ENCODE data around the gene PRR9. TPM values are rescaled to one million over a fixed set of nuclear protein-coding genes. Genes with fewer than 3 reads are reported as not detected.

PRR9 gene
- total RNA-seq, 2 experiments from 2014 or later: not detected

- H3K27ac Mint-ChIP-seq: no peak overlapping the region
- CTCF ChIA-PET: no interaction called here
Measured at GRCh38 chr1:153242160-153242559, 24.8 kb downstream of the PRR9 start.

GRCh38 chr1:153245466-153245865 lies 28.1 kb downstream of the PRR9 start:
- CTCF ChIA-PET: no interaction called here
- DNase-seq (no peak), ATAC-seq (no peak)
- Mint-ChIP-seq H3K4me3 (no peak overlapping the region), H3K9me3 (ENCODE audit: low read depth) (no peaks in the 10 kb centered on the region), H3K4me1 (no peaks in the 10 kb centered on the region), H3K27ac (no peak overlapping the region), H3K27me3 (peaks cover 14% of the 10 kb centered on the region), H3K36me3 (no peaks in the 10 kb centered on the region)

More at GRCh38 chr1:153242160-153242559, 24.8 kb downstream of the PRR9 start:
- H3K4me1 Mint-ChIP-seq: no peaks in the 10 kb centered on the region
- ATAC-seq (no peak), DNase-seq (no peak)
- H3K36me3 Mint-ChIP-seq: no peaks in the 10 kb centered on the region
- H3K27me3 Mint-ChIP-seq: peaks cover 11% of the 10 kb centered on the region
- H3K9me3 Mint-ChIP-seq (ENCODE audit: low read depth): no peaks in the 10 kb centered on the region
- no peak overlapping the region for H3K4me3 Mint-ChIP-seq

- no peaks in the 10 kb centered on the region for H3K36me3 Mint-ChIP-seq
- no peak overlapping the region for H3K4me3 Mint-ChIP-seq
- DNase-seq (no peak), ATAC-seq (no peak)
- H3K27ac Mint-ChIP-seq: no peak overlapping the region
- H3K9me3 Mint-ChIP-seq (ENCODE audit: low read depth): no peaks in the 10 kb centered on the region
- H3K27me3 Mint-ChIP-seq: peaks cover 14% of the 10 kb centered on the region
- H3K4me1 Mint-ChIP-seq: no peaks in the 10 kb centered on the region
- CTCF ChIA-PET: no interaction called here
Measured at GRCh38 chr1:153246018-153246417, 28.6 kb downstream of the PRR9 start.

GRCh38 chr1:153246825-153247224 lies 29.4 kb downstream of the PRR9 start:
- no peaks in the 10 kb centered on the region for H3K9me3 Mint-ChIP-seq (ENCODE audit: low read depth)
- H3K4me3 Mint-ChIP-seq: no peak overlapping the region
- H3K36me3 Mint-ChIP-seq: no peaks in the 10 kb centered on the region
- H3K27ac Mint-ChIP-seq: no peak overlapping the region
- CTCF ChIA-PET: no interaction called here
- no peak for ATAC-seq
- H3K27me3 Mint-ChIP-seq: peaks cover 16% of the 10 kb centered on the region
- H3K4me1 Mint-ChIP-seq: no peaks in the 10 kb centered on the region
- DNase-seq: no peak

GRCh38 chr1:153248176-153248879 lies 30.9 kb downstream of the PRR9 start:
- no peak overlapping the region for H3K4me3 Mint-ChIP-seq
- no peaks in the 10 kb centered on the region for H3K36me3 Mint-ChIP-seq
- no peaks in the 10 kb centered on the region for H3K9me3 Mint-ChIP-seq (ENCODE audit: low read depth)
- no peak for DNase-seq
- H3K4me1 Mint-ChIP-seq: no peaks in the 10 kb centered on the region
- CTCF ChIA-PET: no interaction called here
- no peak overlapping the region for H3K27ac Mint-ChIP-seq
- peaks cover 16% of the 10 kb centered on the region for H3K27me3 Mint-ChIP-seq
- no peak for ATAC-seq

- no peaks in the 10 kb centered on the region for H3K9me3 Mint-ChIP-seq (ENCODE audit: low read depth)
- H3K4me1 Mint-ChIP-seq: no peaks in the 10 kb centered on the region
- CTCF ChIA-PET: no interaction called here
- no peak overlapping the region for H3K4me3 Mint-ChIP-seq
- DNase-seq: no peak
- H3K27ac Mint-ChIP-seq: no peak overlapping the region
- H3K36me3 Mint-ChIP-seq: no peaks in the 10 kb centered on the region
- peaks cover 16% of the 10 kb centered on the region for H3K27me3 Mint-ChIP-seq
- ATAC-seq: no peak
Measured at GRCh38 chr1:153250166-153250565, 32.8 kb downstream of the PRR9 start.

- H3K27me3 Mint-ChIP-seq: peaks cover 19% of the 10 kb centered on the region
- H3K9me3 Mint-ChIP-seq (ENCODE audit: low read depth): no peaks in the 10 kb centered on the region
- H3K36me3 Mint-ChIP-seq: no peaks in the 10 kb centered on the region
Measured at GRCh38 chr1:153251087-153251486, 33.7 kb downstream of the PRR9 start.

GRCh38 chr1:153251562-153251961 lies 34.2 kb downstream of the PRR9 start:
- no peaks in the 10 kb centered on the region for H3K4me1 Mint-ChIP-seq
- peaks cover 19% of the 10 kb centered on the region for H3K27me3 Mint-ChIP-seq
- H3K27ac Mint-ChIP-seq: no peak overlapping the region
- CTCF ChIA-PET: interaction anchor here (1.2 kb wide), 1 partner anchor 37 kb away, joined by 4 read pairs; no protein-coding TSS in a partner anchor
- DNase-seq (no peak), ATAC-seq (no peak)
- H3K9me3 Mint-ChIP-seq (ENCODE audit: low read depth): no peaks in the 10 kb centered on the region
- no peaks in the 10 kb centered on the region for H3K36me3 Mint-ChIP-seq
- H3K4me3 Mint-ChIP-seq: no peak overlapping the region

More at GRCh38 chr1:153251087-153251486, 33.7 kb downstream of the PRR9 start:
- Mint-ChIP-seq H3K4me1 (no peaks in the 10 kb centered on the region), H3K27ac (no peak overlapping the region), H3K4me3 (no peak overlapping the region)
- DNase-seq: no peak
- no peak for ATAC-seq
- CTCF ChIA-PET: interaction anchor here (1.2 kb wide), 1 partner anchor 37 kb away, joined by 4 read pairs; no protein-coding TSS in a partner anchor

GRCh38 chr1:153251988-153252387 lies 34.6 kb downstream of the PRR9 start:
- Mint-ChIP-seq H3K27me3 (peaks cover 17% of the 10 kb centered on the region), H3K9me3 (ENCODE audit: low read depth) (no peaks in the 10 kb centered on the region), H3K36me3 (no peaks in the 10 kb centered on the region), H3K4me3 (no peak overlapping the region), H3K4me1 (no peaks in the 10 kb centered on the region), H3K27ac (no peak overlapping the region)
- DNase-seq (no peak), ATAC-seq (no peak)
- CTCF ChIA-PET: interaction anchor here (1.2 kb wide), 1 partner anchor 37 kb away, joined by 4 read pairs; no protein-coding TSS in a partner anchor

GRCh38 chr1:153253076-153253475 lies 35.7 kb downstream of the PRR9 start:
- ATAC-seq: no peak
- Mint-ChIP-seq H3K27me3 (peaks cover 13% of the 10 kb centered on the region), H3K4me1 (no peaks in the 10 kb centered on the region), H3K4me3 (no peak overlapping the region), H3K36me3 (no peaks in the 10 kb centered on the region), H3K9me3 (ENCODE audit: low read depth) (no peaks in the 10 kb centered on the region), H3K27ac (no peak overlapping the region)
- CTCF ChIA-PET: no interaction called here
- DNase-seq: no peak

- Mint-ChIP-seq H3K9me3 (ENCODE audit: low read depth) (no peaks in the 10 kb centered on the region), H3K36me3 (no peaks in the 10 kb centered on the region), H3K4me1 (no peaks in the 10 kb centered on the region), H3K27me3 (peaks cover 15% of the 10 kb centered on the region), H3K4me3 (no peak overlapping the region), H3K27ac (no peak overlapping the region)
- ATAC-seq (no peak), DNase-seq (no peak)
- CTCF ChIA-PET: no interaction called here
Measured at GRCh38 chr1:153253693-153254092, 36.3 kb downstream of the PRR9 start.

GRCh38 chr1:153259387-153259786 lies 42.0 kb downstream of the PRR9 start, which contains the start of gene LORICRIN:
Gene LORICRIN, plus strand, starts transcription at chr1:153259687. Its CDS starts 1,263 bp downstream, at chr1:153260950.
- Mint-ChIP-seq H3K27ac (peak within 1 kb of the TSS; percentile 2), H3K4me3 (no peak within 1 kb of the TSS), H3K9me3 (ENCODE audit: low read depth) (no peaks in the 10 kb centered on the region), H3K27me3 (peaks cover 56% of the 10 kb centered on the region), H3K36me3 (no peaks in the 10 kb centered on the region), H3K4me1 (peaks cover 18% of the 10 kb centered on the region)
- CTCF ChIA-PET: no interaction called here
- ATAC-seq (no peak), DNase-seq (no peak)

- Mint-ChIP-seq H3K9me3 (ENCODE audit: low read depth) (no peaks in the 10 kb centered on the region), H3K27me3 (peaks cover 66% of the 10 kb centered on the region), H3K27ac (peak overlapping the region; percentile 2), H3K4me1 (peaks cover 18% of the 10 kb centered on the region), H3K36me3 (no peaks in the 10 kb centered on the region), H3K4me3 (no peak overlapping the region)
- no peak for ATAC-seq
- CTCF ChIA-PET: interaction anchor here (1.2 kb wide), 1 partner anchor 12 kb away, joined by 3 read pairs; no protein-coding TSS in a partner anchor
- no peak for DNase-seq
Measured at GRCh38 chr1:153260585-153261280, 43.3 kb downstream of the PRR9 start.

Data from activated CD8-positive, alpha-beta memory T cell treated with anti-CD3 and anti-CD28 coated beads, Interleukin-2, amount 10 ng/mL, durations not matched to agents 7 days and 5 days (primary cell).